Ishikawa (cell line): Measurements from ENCODE around the gene DENND1A.

Source experiments
- CEBPB ChIP-seq: IDR thresholded peaks from 2 replicates; pipeline ENCODE4 v1.6.1; 2012
- CREB1 ChIP-seq: IDR thresholded peaks from 2 replicates; pipeline ENCODE4 v1.6.1; 2012; ENCODE audit warnings: low read depth
- EGR1 ChIP-seq: IDR thresholded peaks from 2 replicates; pipeline ENCODE4 v1.6.1; 2012
- EP300 ChIP-seq: IDR thresholded peaks from 2 replicates; pipeline ENCODE4 v1.6.1; 2012; ENCODE audit warnings: borderline replicate concordance
- FOXM1 ChIP-seq: IDR thresholded peaks from 2 replicates; pipeline ENCODE4 v1.6.1; 2012; ENCODE audit warnings: low read depth, borderline replicate concordance
- NFIC ChIP-seq: IDR thresholded peaks from 2 replicates; pipeline ENCODE4 v1.6.1; 2012
- RAD21 ChIP-seq: IDR thresholded peaks from 2 replicates; pipeline ENCODE4 v1.6.1; 2012; ENCODE audit warnings: low read depth
- TAF1 ChIP-seq: IDR thresholded peaks from 2 replicates; pipeline ENCODE4 v1.6.1; 2012; ENCODE audit warnings: low read depth, mild to moderate bottlenecking
- TCF12 ChIP-seq: IDR thresholded peaks from 2 replicates; pipeline ENCODE4 v1.6.1; 2012; ENCODE audit warnings: low read depth
- TEAD4 ChIP-seq: IDR thresholded peaks from 2 replicates; pipeline ENCODE4 v1.6.1; 2012
- YY1 ChIP-seq: IDR thresholded peaks from 2 replicates; pipeline ENCODE4 v1.6.1; 2012; ENCODE audit warnings: low read depth
- TF ChIP-seq, protein P1 (sequence below): IDR thresholded peaks from 2 replicates; pipeline ENCODE4 v1.6.1; 2012; ENCODE audit warnings: low read depth, mild to moderate bottlenecking
- TF ChIP-seq, protein P2 (sequence below): IDR thresholded peaks from 2 replicates; pipeline ENCODE4 v1.6.1; 2012
- TF ChIP-seq, protein P3 (sequence below): IDR thresholded peaks from 2 replicates; pipeline ENCODE4 v1.6.1; 2012

DNA sequence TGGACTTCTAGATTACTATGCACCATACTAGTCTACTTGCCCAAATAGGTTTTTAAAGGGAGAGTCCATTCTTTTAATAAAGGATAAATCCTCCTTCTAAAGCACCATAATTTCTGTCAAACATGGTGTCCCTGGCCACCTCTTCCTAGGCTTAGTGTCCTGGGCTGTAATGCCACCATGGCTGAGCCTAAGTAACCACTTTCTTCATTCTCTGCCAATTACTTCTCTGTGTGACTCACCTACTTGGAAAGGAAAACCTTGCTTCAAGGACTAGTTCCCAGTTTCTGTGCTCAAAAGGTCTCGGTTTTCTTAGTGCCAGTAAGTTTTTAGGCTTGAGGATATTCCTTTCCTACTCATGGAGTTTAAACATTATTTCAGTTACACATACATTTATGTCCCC lies 273.4 kb downstream of the DENND1A start:
- TF ChIP-seq TEAD4 (no peak), TCF12 (no peak), FOXM1 (no peak), RAD21 (no peak), EP300 (no peak), CEBPB (no peak), YY1 (no peak), CREB1 (no peak), TAF1 (no peak), EGR1 (no peak), NFIC (no peak)
- TF ChIP-seq, protein P1, sequence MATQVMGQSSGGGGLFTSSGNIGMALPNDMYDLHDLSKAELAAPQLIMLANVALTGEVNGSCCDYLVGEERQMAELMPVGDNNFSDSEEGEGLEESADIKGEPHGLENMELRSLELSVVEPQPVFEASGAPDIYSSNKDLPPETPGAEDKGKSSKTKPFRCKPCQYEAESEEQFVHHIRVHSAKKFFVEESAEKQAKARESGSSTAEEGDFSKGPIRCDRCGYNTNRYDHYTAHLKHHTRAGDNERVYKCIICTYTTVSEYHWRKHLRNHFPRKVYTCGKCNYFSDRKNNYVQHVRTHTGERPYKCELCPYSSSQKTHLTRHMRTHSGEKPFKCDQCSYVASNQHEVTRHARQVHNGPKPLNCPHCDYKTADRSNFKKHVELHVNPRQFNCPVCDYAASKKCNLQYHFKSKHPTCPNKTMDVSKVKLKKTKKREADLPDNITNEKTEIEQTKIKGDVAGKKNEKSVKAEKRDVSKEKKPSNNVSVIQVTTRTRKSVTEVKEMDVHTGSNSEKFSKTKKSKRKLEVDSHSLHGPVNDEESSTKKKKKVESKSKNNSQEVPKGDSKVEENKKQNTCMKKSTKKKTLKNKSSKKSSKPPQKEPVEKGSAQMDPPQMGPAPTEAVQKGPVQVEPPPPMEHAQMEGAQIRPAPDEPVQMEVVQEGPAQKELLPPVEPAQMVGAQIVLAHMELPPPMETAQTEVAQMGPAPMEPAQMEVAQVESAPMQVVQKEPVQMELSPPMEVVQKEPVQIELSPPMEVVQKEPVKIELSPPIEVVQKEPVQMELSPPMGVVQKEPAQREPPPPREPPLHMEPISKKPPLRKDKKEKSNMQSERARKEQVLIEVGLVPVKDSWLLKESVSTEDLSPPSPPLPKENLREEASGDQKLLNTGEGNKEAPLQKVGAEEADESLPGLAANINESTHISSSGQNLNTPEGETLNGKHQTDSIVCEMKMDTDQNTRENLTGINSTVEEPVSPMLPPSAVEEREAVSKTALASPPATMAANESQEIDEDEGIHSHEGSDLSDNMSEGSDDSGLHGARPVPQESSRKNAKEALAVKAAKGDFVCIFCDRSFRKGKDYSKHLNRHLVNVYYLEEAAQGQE, result no peak
- TF ChIP-seq, protein P2, sequence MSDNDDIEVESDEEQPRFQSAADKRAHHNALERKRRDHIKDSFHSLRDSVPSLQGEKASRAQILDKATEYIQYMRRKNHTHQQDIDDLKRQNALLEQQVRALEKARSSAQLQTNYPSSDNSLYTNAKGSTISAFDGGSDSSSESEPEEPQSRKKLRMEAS, result no peak
- TF ChIP-seq, protein P3, sequence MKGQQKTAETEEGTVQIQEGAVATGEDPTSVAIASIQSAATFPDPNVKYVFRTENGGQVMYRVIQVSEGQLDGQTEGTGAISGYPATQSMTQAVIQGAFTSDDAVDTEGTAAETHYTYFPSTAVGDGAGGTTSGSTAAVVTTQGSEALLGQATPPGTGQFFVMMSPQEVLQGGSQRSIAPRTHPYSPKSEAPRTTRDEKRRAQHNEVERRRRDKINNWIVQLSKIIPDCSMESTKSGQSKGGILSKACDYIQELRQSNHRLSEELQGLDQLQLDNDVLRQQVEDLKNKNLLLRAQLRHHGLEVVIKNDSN, result no peak
